CD1c-positive myeloid dendritic cell (primary cell): Measurements from ENCODE around the gene ANKRD17.
"Not testable (repeated sequence)": the region's sequence is repeated elsewhere in the genome, so short reads cannot be mapped to it uniquely, and the experiment has no call there.

Experiments
- DNase-seq: peaks from one replicate; pipeline ENCODE4 v3.0.0-alpha.2; 2016; ENCODE audit errors: extremely low spot score

ANKRD17 gene

GRCh38 chr4:73258686-73259570, at the start of gene ANKRD17:
Gene ANKRD17 (minus strand): TSS chr4:73258798. CDS start chr4:73258668, 130 bp downstream.
- DNase-seq, result peak; percentile 97

- peak; percentile 62 for DNase-seq
Measured at GRCh38 chr4:73308286-73308685, 49.7 kb upstream of the ANKRD17 start.

GRCh38 chr4:73303711-73304110, 45.1 kb upstream of the ANKRD17 start:
- DNase-seq, result no peak

- no peak for DNase-seq
Measured at GRCh38 chr4:73299548-73300280, 41.1 kb upstream of the ANKRD17 start.

GRCh38 chr4:73292661-73293060, 34.1 kb upstream of the ANKRD17 start:
- not testable (repeated sequence) for DNase-seq

- DNase-seq, result no peak
Measured at GRCh38 chr4:73281982-73282381, 23.4 kb upstream of the ANKRD17 start.

GRCh38 chr4:73281396-73281795, 22.8 kb upstream of the ANKRD17 start:
- DNase-seq, result no peak

- no peak for DNase-seq
Measured at GRCh38 chr4:73277201-73277600, 18.6 kb upstream of the ANKRD17 start.

GRCh38 chr4:73275318-73275654, 16.7 kb upstream of the ANKRD17 start:
- no peak for DNase-seq

- DNase-seq, result no peak
Measured at GRCh38 chr4:73272816-73273215, 14.2 kb upstream of the ANKRD17 start.

- DNase-seq, result no peak
Measured at GRCh38 chr4:73267050-73267449, 8.5 kb upstream of the ANKRD17 start.

- no peak for DNase-seq
Measured at GRCh38 chr4:73259571-73260090, 1.0 kb upstream of the ANKRD17 start.

- no peak for DNase-seq
Measured at GRCh38 chr4:73258436-73258685, 237 bp downstream of the ANKRD17 start.

GRCh38 chr4:73257651-73258435, 755 bp downstream of the ANKRD17 start:
- peak; percentile 46 for DNase-seq

- peak; percentile 82 for DNase-seq
Measured at GRCh38 chr4:73257234-73257633, 1.4 kb downstream of the ANKRD17 start.

GRCh38 chr4:73255847-73256246, 2.8 kb downstream of the ANKRD17 start:
- DNase-seq, result not testable (repeated sequence)

GRCh38 chr4:73252001-73252400, 6.6 kb downstream of the ANKRD17 start:
- no peak for DNase-seq

- DNase-seq, result no peak
Measured at GRCh38 chr4:73251384-73251783, 7.2 kb downstream of the ANKRD17 start.

- DNase-seq, result no peak
Measured at GRCh38 chr4:73250642-73251041, 8.0 kb downstream of the ANKRD17 start.

- DNase-seq, result no peak
Measured at GRCh38 chr4:73248821-73249220, 9.8 kb downstream of the ANKRD17 start.

GRCh38 chr4:73248416-73248815, 10.2 kb downstream of the ANKRD17 start:
- no peak for DNase-seq

GRCh38 chr4:73247100-73247499, 11.5 kb downstream of the ANKRD17 start:
- DNase-seq, result no peak
